ENCODE results near the gene PLXDC2.

PLXDC2 gene

GRCh38 chr10:19908991-19909696 is 92.9 kb downstream of the PLXDC2 start:
- DNase-seq (ENCODE audit: low read depth in 2 of 2, low spot score in 1 of 2), result no peak

- no peak for DNase-seq (ENCODE audit: low read depth in 2 of 2, low spot score in 1 of 2)
Measured at GRCh38 chr10:19911886-19912285, 95.7 kb downstream of the PLXDC2 start.

GRCh38 chr10:19913987-19914386 is 97.8 kb downstream of the PLXDC2 start:
- DNase-seq (ENCODE audit: low read depth in 2 of 2, low spot score in 1 of 2), result no peak

GRCh38 chr10:19915125-19915524 is 98.9 kb downstream of the PLXDC2 start:
- DNase-seq (ENCODE audit: low read depth in 2 of 2, low spot score in 1 of 2), result no peak

- no peak for DNase-seq (ENCODE audit: low read depth in 2 of 2, low spot score in 1 of 2)
Measured at GRCh38 chr10:19915816-19916215, 99.6 kb downstream of the PLXDC2 start.

- DNase-seq (ENCODE audit: low read depth in 2 of 2, low spot score in 1 of 2), result no peak
Measured at GRCh38 chr10:19917751-19918478, 101.7 kb downstream of the PLXDC2 start.

GRCh38 chr10:19918794-19919193 is 102.6 kb downstream of the PLXDC2 start:
- DNase-seq (ENCODE audit: low read depth in 2 of 2, low spot score in 1 of 2), result no peak

GRCh38 chr10:19919671-19920070 is 103.4 kb downstream of the PLXDC2 start:
- DNase-seq (ENCODE audit: low read depth in 2 of 2, low spot score in 1 of 2), result no peak

GRCh38 chr10:19920075-19920726 is 104.0 kb downstream of the PLXDC2 start:
- DNase-seq (ENCODE audit: low read depth in 2 of 2, low spot score in 1 of 2), result no peak

GRCh38 chr10:19921300-19922140 is 105.3 kb downstream of the PLXDC2 start:
- no peak for DNase-seq (ENCODE audit: low read depth in 2 of 2, low spot score in 1 of 2)

GRCh38 chr10:19922236-19922963 is 106.2 kb downstream of the PLXDC2 start:
- DNase-seq (ENCODE audit: low read depth in 2 of 2, low spot score in 1 of 2), result no peak

GRCh38 chr10:19925064-19925463 is 108.8 kb downstream of the PLXDC2 start:
- no peak for DNase-seq (ENCODE audit: low read depth in 2 of 2, low spot score in 1 of 2)

GRCh38 chr10:19928936-19929335 is 112.7 kb downstream of the PLXDC2 start:
- DNase-seq (ENCODE audit: low read depth in 2 of 2, low spot score in 1 of 2), result no peak

GRCh38 chr10:19929506-19930140 is 113.4 kb downstream of the PLXDC2 start:
- no peak for DNase-seq (ENCODE audit: low read depth in 2 of 2, low spot score in 1 of 2)

- DNase-seq (ENCODE audit: low read depth in 2 of 2, low spot score in 1 of 2), result no peak
Measured at GRCh38 chr10:19930936-19931893, 115.0 kb downstream of the PLXDC2 start.

- DNase-seq (ENCODE audit: low read depth in 2 of 2, low spot score in 1 of 2), result no peak
Measured at GRCh38 chr10:19931894-19932590, 115.8 kb downstream of the PLXDC2 start.

GRCh38 chr10:19932806-19933371 is 116.7 kb downstream of the PLXDC2 start:
- DNase-seq (ENCODE audit: low read depth in 2 of 2, low spot score in 1 of 2), result no peak

GRCh38 chr10:19933772-19934171 is 117.5 kb downstream of the PLXDC2 start:
- no peak for DNase-seq (ENCODE audit: low read depth in 2 of 2, low spot score in 1 of 2)

Data from stimulated activated CD8-positive, alpha-beta memory T cell treated with anti-CD3 and anti-CD28 coated beads, Interleukin-4, amount 100 ng/mL, for 4 hours (primary cell).